MCF 10A (cell line): ENCODE results near the gene RUSF1. TPM values are rescaled to one million over a fixed set of nuclear protein-coding genes. Genes with fewer than 3 reads are reported as not detected.
A peak's percentile ranks its signal among the peaks of the same experiment; 100 is the strongest.

Experiments used
- BruUV-seq: library from RNA; stranded (reverse); fragments of 400-500 nt; replicated peaks from 2 replicates; lab custom pipeline; 2021; lab: Mats Ljungman, UMichigan
- CTCF ChIA-PET: fragments of 300-600 bp; sonication (Branson Sonifier 250); formaldehyde crosslinking; extraction: SDS; loops from one replicate; lab custom pipeline; 2021; ENCODE audit warnings: antibody characterized with exemption, inconsistent platforms; lab: Yijun Ruan, JAX
- POLR2A ChIA-PET: fragments of 300-600, 350-650 bp; sonication (Branson Sonifier 250); formaldehyde crosslinking; extraction: SDS; loops from one replicate; lab custom pipeline; 2020; ENCODE audit warnings: antibody characterized with exemption, inconsistent platforms; lab: Yijun Ruan, JAX
- DNase-seq: peaks from one replicate; pipeline ENCODE4 v3.0.0-alpha.2; 2018; ENCODE audit not compliant: unreplicated experiment
- H3K27ac Mint-ChIP-seq: one replicate; pipeline ENCODE4 v1.8.0; 2022; ENCODE audit warnings: mild to moderate bottlenecking, low read depth, mixed read lengths; ENCODE audit not compliant: unreplicated experiment
- H3K27me3 Mint-ChIP-seq: one replicate; pipeline ENCODE4 v1.8.0; 2022; ENCODE audit warnings: mixed read lengths; ENCODE audit not compliant: insufficient read depth, unreplicated experiment
- H3K36me3 Mint-ChIP-seq: one replicate; pipeline ENCODE4 v1.8.0; 2022; ENCODE audit warnings: mild to moderate bottlenecking, moderate library complexity, mixed read lengths; ENCODE audit not compliant: insufficient read depth, unreplicated experiment
- H3K4me1 Mint-ChIP-seq: one replicate; pipeline ENCODE4 v1.8.0; 2022; ENCODE audit warnings: mixed read lengths; ENCODE audit not compliant: insufficient read depth, unreplicated experiment
- H3K4me3 Mint-ChIP-seq: one replicate; pipeline ENCODE4 v1.8.0; 2022; ENCODE audit warnings: mild to moderate bottlenecking, moderate library complexity, mixed read lengths; ENCODE audit not compliant: unreplicated experiment
- H3K9me3 Mint-ChIP-seq: one replicate; pipeline ENCODE4 v1.8.0; 2022; ENCODE audit warnings: mixed read lengths; ENCODE audit not compliant: unreplicated experiment
- intact Hi-C: fragments of 100-400 bp; cut with micrococcal nuclease; formaldehyde crosslinking; loops from 2 replicates; pipeline ENCODE4 v1.14.1; 2022
- total RNA-seq: library from RNA; stranded (reverse); gene quantifications from 2 replicates; pipeline ENCODE4 v1.2.3, GENCODE V29; 2022
- TF ChIP-seq, protein P1 (sequence below): fragments of 200-600 bp; IDR thresholded peaks from one replicate; pipeline ENCODE4 v1.8.0; 2022; ENCODE audit warnings: antibody characterized with exemption, mild to moderate bottlenecking; ENCODE audit not compliant: unreplicated experiment

The RUSF1 gene
- total RNA-seq, 1 experiment from 2014 or later, result 72.0 TPM

- intact Hi-C loops, result no loop called here
- DNase-seq, result no peak
- peaks cover 13% of the 10 kb centered on the region for H3K4me1 Mint-ChIP-seq
- no peaks in the 10 kb centered on the region for H3K9me3 Mint-ChIP-seq
- BruUV-seq, result no TSS peak
- no peaks in the 10 kb centered on the region for H3K36me3 Mint-ChIP-seq
- no peaks in the 10 kb centered on the region for H3K27me3 Mint-ChIP-seq
- H3K27ac Mint-ChIP-seq, result no peak overlapping the region
- ChIA-PET CTCF (interaction anchor here (0.5 kb wide), 1 partner anchor 147 kb away, joined by 3 read pairs; no protein-coding TSS in a partner anchor), POLR2A (no interaction called here)
- TF ChIP-seq, protein P1, sequence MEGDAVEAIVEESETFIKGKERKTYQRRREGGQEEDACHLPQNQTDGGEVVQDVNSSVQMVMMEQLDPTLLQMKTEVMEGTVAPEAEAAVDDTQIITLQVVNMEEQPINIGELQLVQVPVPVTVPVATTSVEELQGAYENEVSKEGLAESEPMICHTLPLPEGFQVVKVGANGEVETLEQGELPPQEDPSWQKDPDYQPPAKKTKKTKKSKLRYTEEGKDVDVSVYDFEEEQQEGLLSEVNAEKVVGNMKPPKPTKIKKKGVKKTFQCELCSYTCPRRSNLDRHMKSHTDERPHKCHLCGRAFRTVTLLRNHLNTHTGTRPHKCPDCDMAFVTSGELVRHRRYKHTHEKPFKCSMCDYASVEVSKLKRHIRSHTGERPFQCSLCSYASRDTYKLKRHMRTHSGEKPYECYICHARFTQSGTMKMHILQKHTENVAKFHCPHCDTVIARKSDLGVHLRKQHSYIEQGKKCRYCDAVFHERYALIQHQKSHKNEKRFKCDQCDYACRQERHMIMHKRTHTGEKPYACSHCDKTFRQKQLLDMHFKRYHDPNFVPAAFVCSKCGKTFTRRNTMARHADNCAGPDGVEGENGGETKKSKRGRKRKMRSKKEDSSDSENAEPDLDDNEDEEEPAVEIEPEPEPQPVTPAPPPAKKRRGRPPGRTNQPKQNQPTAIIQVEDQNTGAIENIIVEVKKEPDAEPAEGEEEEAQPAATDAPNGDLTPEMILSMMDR, result no peak
- H3K4me3 Mint-ChIP-seq, result no peak overlapping the region
Measured at GRCh38 chr16:31513884-31514283, 5.7 kb upstream of the RUSF1 start.

DNA sequence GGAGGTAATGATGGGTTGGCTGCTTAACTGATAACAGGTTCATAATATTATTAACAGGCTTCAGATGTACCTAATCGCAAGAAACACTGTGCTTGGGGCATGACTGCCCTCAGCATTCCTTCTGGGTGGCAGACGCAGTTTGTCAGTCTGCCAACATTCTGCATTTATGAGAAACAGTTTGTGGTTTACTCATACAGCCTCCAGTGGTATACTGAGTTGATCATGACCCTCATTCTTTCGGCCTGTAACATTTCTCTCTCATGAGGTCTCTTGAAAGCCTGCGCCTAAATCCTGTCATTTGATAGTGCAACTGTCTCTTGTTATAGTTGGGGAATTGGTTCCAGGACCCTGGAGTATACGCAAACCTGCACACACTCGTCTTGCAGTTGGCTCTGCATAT, 4.9 kb upstream of the RUSF1 start:
- Mint-ChIP-seq H3K4me3 (no peak overlapping the region), H3K27ac (no peak overlapping the region), H3K27me3 (no peaks in the 10 kb centered on the region), H3K36me3 (no peaks in the 10 kb centered on the region), H3K9me3 (no peaks in the 10 kb centered on the region), H3K4me1 (peaks cover 15% of the 10 kb centered on the region)
- BruUV-seq, result no TSS peak
- DNase-seq, result peak; percentile 47
- POLR2A ChIA-PET, result no interaction called here
- TF ChIP-seq, protein P1, result no peak
- intact Hi-C loops, result no loop called here
- CTCF ChIA-PET, result no interaction called here

GRCh38 chr16:31508706-31509195, 560 bp upstream of the RUSF1 start:
- H3K9me3 Mint-ChIP-seq, result no peaks in the 10 kb centered on the region
- H3K4me3 Mint-ChIP-seq, result peak overlapping the region; percentile 88
- H3K4me1 Mint-ChIP-seq, result peaks cover 22% of the 10 kb centered on the region
- TSS peak; percentile 77 for BruUV-seq
- peak overlapping the region; percentile 98 for H3K27ac Mint-ChIP-seq
- peaks cover 7% of the 10 kb centered on the region for H3K36me3 Mint-ChIP-seq
- POLR2A ChIA-PET, result interaction anchor here (0.6 to 3.8 kb wide), 16 partner anchors 9 to 368 kb away, joined by 3 to 40 read pairs (median 6); partner anchors contain the start of genes ARMC5 and ZNF267
- no peaks in the 10 kb centered on the region for H3K27me3 Mint-ChIP-seq
- intact Hi-C loops, result loop anchor here (2.0 to 5.0 kb wide), 2 partner anchors 206 to 364 kb away; partner anchors contain the start of gene ZNF267
- DNase-seq, result peak; percentile 18
- TF ChIP-seq, protein P1, result no peak
- CTCF ChIA-PET, result interaction anchor here (0.6 to 2.3 kb wide), 2 partner anchors 35 to 48 kb away, joined by 3 to 12 read pairs; no protein-coding TSS in a partner anchor

- intact Hi-C loops, result loop anchor here (5.0 kb wide), 1 partner anchor 365 kb away; the partner anchor contains the start of gene ZNF267
- Mint-ChIP-seq H3K27me3 (no peaks in the 10 kb centered on the region), H3K36me3 (peaks cover 7% of the 10 kb centered on the region), H3K9me3 (no peaks in the 10 kb centered on the region), H3K4me1 (peaks cover 17% of the 10 kb centered on the region), H3K27ac (peak overlapping the region; percentile 98), H3K4me3 (peak overlapping the region; percentile 88)
- TF ChIP-seq, protein P1, result no peak
- no peak for DNase-seq
- POLR2A ChIA-PET, result interaction anchor here (0.6 to 3.8 kb wide), 23 partner anchors 8 to 370 kb away, joined by 3 to 40 read pairs (median 4); partner anchors contain the start of genes ARMC5, FUS and ZNF267
- BruUV-seq, result no TSS peak
- CTCF ChIA-PET, result interaction anchor here (0.6 to 2.3 kb wide), 6 partner anchors 21 to 411 kb away, joined by 3 to 12 read pairs (median 4); partner anchors contain the start of gene TGFB1I1
Measured at GRCh38 chr16:31507617-31507928, 618 bp downstream of the RUSF1 start.
